VCaP (cell line): ENCODE measurements around the gene MFSD1.

Experiments used
- H3K27ac ChIP-seq: fragments of 450-650 bp; 2 replicates; pipeline ENCODE4 v1.5.1; 2017
- TF ChIP-seq, protein P1 (sequence below): fragments of 450-650 bp; conservative IDR thresholded peaks from 2 replicates; pipeline ENCODE4 v1.5.1; 2017; ENCODE audit warnings: mild to moderate bottlenecking, moderate library complexity

MFSD1 gene

DNA sequence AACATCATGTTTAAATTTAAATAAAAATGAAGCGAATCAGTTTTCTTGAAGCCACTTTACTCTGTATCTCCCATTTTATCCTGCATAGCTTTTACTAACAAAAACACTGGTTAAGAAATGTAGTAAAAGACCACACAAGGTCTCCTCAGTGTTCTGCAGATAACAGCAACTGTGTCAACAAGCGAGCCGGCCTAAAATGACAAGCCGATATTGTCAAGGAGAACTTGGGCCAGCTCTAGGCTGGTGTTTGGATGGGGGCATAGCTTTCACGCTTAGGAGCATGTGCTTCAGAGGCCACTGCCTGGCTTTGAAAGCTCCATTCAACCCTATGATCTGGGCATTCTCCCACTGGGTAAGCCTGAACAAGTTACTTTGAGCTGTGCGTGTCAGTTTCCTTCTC is 38.1 kb downstream of the MFSD1 start:
- TF ChIP-seq, protein P1, sequence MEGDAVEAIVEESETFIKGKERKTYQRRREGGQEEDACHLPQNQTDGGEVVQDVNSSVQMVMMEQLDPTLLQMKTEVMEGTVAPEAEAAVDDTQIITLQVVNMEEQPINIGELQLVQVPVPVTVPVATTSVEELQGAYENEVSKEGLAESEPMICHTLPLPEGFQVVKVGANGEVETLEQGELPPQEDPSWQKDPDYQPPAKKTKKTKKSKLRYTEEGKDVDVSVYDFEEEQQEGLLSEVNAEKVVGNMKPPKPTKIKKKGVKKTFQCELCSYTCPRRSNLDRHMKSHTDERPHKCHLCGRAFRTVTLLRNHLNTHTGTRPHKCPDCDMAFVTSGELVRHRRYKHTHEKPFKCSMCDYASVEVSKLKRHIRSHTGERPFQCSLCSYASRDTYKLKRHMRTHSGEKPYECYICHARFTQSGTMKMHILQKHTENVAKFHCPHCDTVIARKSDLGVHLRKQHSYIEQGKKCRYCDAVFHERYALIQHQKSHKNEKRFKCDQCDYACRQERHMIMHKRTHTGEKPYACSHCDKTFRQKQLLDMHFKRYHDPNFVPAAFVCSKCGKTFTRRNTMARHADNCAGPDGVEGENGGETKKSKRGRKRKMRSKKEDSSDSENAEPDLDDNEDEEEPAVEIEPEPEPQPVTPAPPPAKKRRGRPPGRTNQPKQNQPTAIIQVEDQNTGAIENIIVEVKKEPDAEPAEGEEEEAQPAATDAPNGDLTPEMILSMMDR = no peak
- H3K27ac ChIP-seq = no peak overlapping the region

DNA sequence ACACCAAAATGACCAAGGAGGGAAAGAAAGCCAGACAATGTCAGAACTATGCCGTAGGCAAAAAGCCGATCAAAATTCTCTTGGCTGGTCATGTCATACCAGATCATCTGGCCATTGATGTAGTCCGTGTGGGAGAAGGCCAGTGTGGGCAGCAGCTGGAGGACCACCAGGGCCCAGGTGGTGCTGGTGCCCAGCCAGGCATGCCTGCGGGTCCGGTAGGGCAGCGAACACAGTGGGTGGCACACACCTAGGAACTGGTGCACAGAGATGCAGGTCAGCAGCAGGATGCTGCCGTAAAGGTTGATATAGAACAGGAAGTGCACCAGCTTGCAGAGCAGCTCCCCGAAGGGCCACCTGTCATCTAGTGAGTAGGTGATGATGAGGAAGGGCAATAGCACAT is 39.5 kb downstream of the MFSD1 start:
- no peak overlapping the region for H3K27ac ChIP-seq
- TF ChIP-seq, protein P1 = no peak

DNA sequence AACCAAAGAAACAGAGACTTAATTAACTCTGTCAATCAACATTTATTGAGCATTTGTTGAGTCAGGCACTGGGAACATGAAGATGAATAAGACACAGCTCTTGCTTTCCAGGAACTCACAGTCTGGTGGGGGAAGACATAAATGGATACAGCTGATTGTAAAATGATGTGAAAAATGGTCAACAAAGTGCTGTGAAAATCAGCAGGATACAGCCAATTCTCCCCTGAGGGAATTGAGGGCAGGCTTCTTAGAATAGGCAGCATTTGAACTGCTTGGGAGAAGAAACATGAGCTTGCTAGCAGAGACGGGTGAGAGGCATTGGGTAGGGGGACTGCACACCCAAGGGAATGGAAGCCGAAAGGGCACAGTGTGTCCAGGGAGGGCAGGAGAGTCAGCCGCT is 41.1 kb downstream of the MFSD1 start:
- TF ChIP-seq, protein P1 = no peak
- no peak overlapping the region for H3K27ac ChIP-seq

DNA sequence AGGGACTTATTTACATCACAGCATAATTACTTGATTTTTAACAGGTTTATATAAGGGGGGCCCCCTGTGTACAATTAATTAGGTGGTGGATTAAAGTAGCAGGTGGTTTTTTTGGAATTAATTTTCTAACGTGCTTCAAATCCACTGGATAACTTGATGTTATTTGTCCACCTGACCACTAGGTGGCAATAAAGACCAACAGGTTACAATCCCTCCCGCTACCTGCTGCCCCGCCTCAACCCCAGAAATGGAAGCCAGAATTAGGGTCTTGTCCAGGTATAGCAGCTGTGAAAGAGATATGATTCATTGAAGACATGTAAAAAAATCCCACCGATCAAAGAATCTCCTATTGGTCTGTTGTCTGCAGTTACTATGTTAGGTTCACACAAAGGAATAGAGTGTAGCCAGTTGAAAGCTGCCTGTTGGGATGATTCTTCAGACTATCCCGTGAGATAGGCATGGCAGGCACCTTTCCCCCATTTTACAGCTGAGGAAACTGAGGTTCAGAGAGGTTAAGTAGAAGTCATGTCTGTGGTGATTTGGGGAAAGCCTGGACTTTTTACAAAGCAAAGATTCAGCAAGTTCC is 44.0 kb downstream of the MFSD1 start:
- TF ChIP-seq, protein P1 = peak; percentile 79
- no peak overlapping the region for H3K27ac ChIP-seq

DNA sequence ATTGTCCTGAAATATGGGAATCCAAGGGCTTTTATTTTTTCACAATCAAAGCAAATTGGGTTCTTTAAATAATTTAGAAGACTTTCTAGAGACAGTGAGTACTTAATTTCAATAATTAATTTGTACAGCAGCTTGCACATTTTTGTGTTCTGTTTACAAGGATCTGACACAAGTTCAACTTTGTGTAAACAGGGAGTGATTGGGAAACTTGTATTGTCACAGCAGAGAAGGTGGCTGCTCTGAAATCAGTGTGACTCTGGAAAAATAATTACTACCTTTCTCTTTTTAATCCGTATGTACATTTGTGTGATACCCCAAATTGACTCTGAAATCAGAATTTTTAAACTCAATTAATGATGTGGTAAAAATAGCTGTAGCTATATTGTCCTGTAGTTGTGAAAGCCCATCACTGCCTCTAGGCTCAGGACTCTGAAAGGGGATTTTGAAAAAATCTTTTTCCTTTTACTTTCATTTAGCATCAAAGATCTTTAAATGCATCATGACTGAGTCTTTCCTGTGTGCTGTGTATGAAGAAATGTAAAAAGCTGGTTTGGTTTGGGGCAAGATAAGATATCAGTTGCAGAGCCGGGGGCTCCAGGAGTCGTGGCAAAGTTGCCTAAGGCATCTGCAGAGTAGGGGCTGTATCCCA is 45.1 kb downstream of the MFSD1 start:
- H3K27ac ChIP-seq = no peak overlapping the region
- TF ChIP-seq, protein P1 = no peak

DNA sequence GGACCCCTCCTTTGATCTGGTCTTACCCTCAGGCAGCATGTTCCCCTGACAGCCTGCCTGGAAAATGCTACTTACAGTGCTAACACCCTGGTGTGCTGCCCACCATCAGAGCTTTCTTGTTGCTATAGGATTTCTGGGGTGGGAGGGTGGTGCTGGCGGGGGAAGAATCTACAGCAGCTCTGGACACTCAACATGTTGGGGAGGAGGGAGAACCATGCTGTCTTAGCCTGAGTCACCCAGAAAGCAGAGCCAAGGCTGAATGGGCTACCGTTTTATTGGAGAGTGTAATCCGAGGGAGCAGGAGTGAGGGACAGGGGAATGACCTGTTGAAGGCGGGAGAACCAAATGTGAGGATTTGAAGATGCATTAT is 45.6 kb downstream of the MFSD1 start:
- no peak overlapping the region for H3K27ac ChIP-seq
- TF ChIP-seq, protein P1 = no peak

DNA sequence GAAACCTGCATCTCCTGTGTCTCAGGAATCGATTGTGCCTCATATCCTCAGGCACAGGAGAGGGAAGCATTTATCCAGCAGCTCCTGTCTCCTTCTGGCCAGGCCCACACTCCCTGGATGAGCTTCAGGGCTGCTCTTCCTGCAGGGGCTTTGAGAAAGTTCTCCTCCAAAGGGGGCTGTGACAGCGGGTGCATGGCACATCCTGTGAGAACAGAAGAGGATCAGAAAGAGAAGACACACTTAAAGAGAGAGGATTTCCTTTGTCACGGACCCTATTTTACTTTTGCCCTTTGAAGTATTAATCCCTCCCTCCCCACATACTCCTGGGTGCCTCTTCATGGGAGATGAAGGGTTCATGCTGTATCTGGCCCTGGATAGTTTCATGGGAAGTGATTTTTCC is 46.0 kb downstream of the MFSD1 start:
- TF ChIP-seq, protein P1 = no peak
- no peak overlapping the region for H3K27ac ChIP-seq
